Measurements from ENCODE around the gene RAPSN.
"Not testable (repeated sequence)": the region's sequence is repeated elsewhere in the genome, so short reads cannot be mapped to it uniquely, and the experiment has no call there.

The RAPSN gene

GRCh38 chr11:47477323-47477722, 28.4 kb upstream of the RAPSN start:
- H3K27me3 Mint-ChIP-seq, result no peaks in the 10 kb centered on the region
- peaks cover 84% of the 10 kb centered on the region for H3K36me3 Mint-ChIP-seq (ENCODE audit: low read depth)
- peak overlapping the region; percentile 81 for H3K27ac Mint-ChIP-seq
- H3K4me1 Mint-ChIP-seq (ENCODE audit: low read depth), result peaks cover 4% of the 10 kb centered on the region
- no peak overlapping the region for H3K4me3 Mint-ChIP-seq
- no peaks in the 10 kb centered on the region for H3K9me3 Mint-ChIP-seq

- Mint-ChIP-seq H3K9me3 (no peaks in the 10 kb centered on the region), H3K4me1 (ENCODE audit: low read depth) (peaks cover 6% of the 10 kb centered on the region), H3K36me3 (ENCODE audit: low read depth) (peaks cover 76% of the 10 kb centered on the region), H3K27me3 (no peaks in the 10 kb centered on the region), H3K27ac (no peak overlapping the region), H3K4me3 (no peak overlapping the region)
Observed at GRCh38 chr11:47470671-47471070, 21.7 kb upstream of the RAPSN start.

GRCh38 chr11:47469361-47470179, 20.6 kb upstream of the RAPSN start:
- Mint-ChIP-seq H3K27ac (peak overlapping the region; percentile 36), H3K4me1 (ENCODE audit: low read depth) (peaks cover 6% of the 10 kb centered on the region), H3K9me3 (no peaks in the 10 kb centered on the region), H3K27me3 (no peaks in the 10 kb centered on the region), H3K36me3 (ENCODE audit: low read depth) (peaks cover 71% of the 10 kb centered on the region), H3K4me3 (no peak overlapping the region)

- Mint-ChIP-seq H3K4me1 (ENCODE audit: low read depth) (peaks cover 6% of the 10 kb centered on the region), H3K27me3 (no peaks in the 10 kb centered on the region), H3K27ac (peak overlapping the region; percentile 80), H3K36me3 (ENCODE audit: low read depth) (peaks cover 65% of the 10 kb centered on the region), H3K4me3 (no peak overlapping the region), H3K9me3 (no peaks in the 10 kb centered on the region)
Observed at GRCh38 chr11:47468598-47469214, 19.8 kb upstream of the RAPSN start.

- H3K4me1 Mint-ChIP-seq (ENCODE audit: low read depth), result peaks cover 6% of the 10 kb centered on the region
- peak overlapping the region; percentile 54 for H3K27ac Mint-ChIP-seq
- no peaks in the 10 kb centered on the region for H3K27me3 Mint-ChIP-seq
- H3K4me3 Mint-ChIP-seq, result no peak overlapping the region
- no peaks in the 10 kb centered on the region for H3K9me3 Mint-ChIP-seq
- peaks cover 52% of the 10 kb centered on the region for H3K36me3 Mint-ChIP-seq (ENCODE audit: low read depth)
Observed at GRCh38 chr11:47467357-47467756, 18.4 kb upstream of the RAPSN start.

GRCh38 chr11:47466701-47467250, 17.8 kb upstream of the RAPSN start:
- no peaks in the 10 kb centered on the region for H3K27me3 Mint-ChIP-seq
- H3K36me3 Mint-ChIP-seq (ENCODE audit: low read depth), result peaks cover 47% of the 10 kb centered on the region
- H3K27ac Mint-ChIP-seq, result peak overlapping the region; percentile 54
- H3K4me1 Mint-ChIP-seq (ENCODE audit: low read depth), result peaks cover 6% of the 10 kb centered on the region
- no peak overlapping the region for H3K4me3 Mint-ChIP-seq
- H3K9me3 Mint-ChIP-seq, result no peaks in the 10 kb centered on the region

- Mint-ChIP-seq H3K9me3 (no peaks in the 10 kb centered on the region), H3K27me3 (no peaks in the 10 kb centered on the region), H3K27ac (no peak overlapping the region), H3K4me1 (ENCODE audit: low read depth) (peaks cover 6% of the 10 kb centered on the region), H3K4me3 (no peak overlapping the region), H3K36me3 (ENCODE audit: low read depth) (peaks cover 42% of the 10 kb centered on the region)
Observed at GRCh38 chr11:47466201-47466600, 17.3 kb upstream of the RAPSN start.

GRCh38 chr11:47464483-47464882, 15.5 kb upstream of the RAPSN start:
- H3K9me3 Mint-ChIP-seq, result no peaks in the 10 kb centered on the region
- H3K27me3 Mint-ChIP-seq, result no peaks in the 10 kb centered on the region
- H3K4me3 Mint-ChIP-seq, result no peak overlapping the region
- peaks cover 28% of the 10 kb centered on the region for H3K36me3 Mint-ChIP-seq (ENCODE audit: low read depth)
- H3K4me1 Mint-ChIP-seq (ENCODE audit: low read depth), result peaks cover 6% of the 10 kb centered on the region
- no peak overlapping the region for H3K27ac Mint-ChIP-seq

- H3K36me3 Mint-ChIP-seq (ENCODE audit: low read depth), result peaks cover 11% of the 10 kb centered on the region
- no peak overlapping the region for H3K4me3 Mint-ChIP-seq
- peaks cover under 1% of the 10 kb centered on the region for H3K4me1 Mint-ChIP-seq (ENCODE audit: low read depth)
- H3K27me3 Mint-ChIP-seq, result no peaks in the 10 kb centered on the region
- H3K27ac Mint-ChIP-seq, result no peak overlapping the region
- no peaks in the 10 kb centered on the region for H3K9me3 Mint-ChIP-seq
Observed at GRCh38 chr11:47461876-47462275, 12.9 kb upstream of the RAPSN start.

GRCh38 chr11:47460571-47461235, 11.8 kb upstream of the RAPSN start:
- no peaks in the 10 kb centered on the region for H3K4me1 Mint-ChIP-seq (ENCODE audit: low read depth)
- H3K27me3 Mint-ChIP-seq, result no peaks in the 10 kb centered on the region
- no peak overlapping the region for H3K4me3 Mint-ChIP-seq
- no peaks in the 10 kb centered on the region for H3K9me3 Mint-ChIP-seq
- peaks cover 6% of the 10 kb centered on the region for H3K36me3 Mint-ChIP-seq (ENCODE audit: low read depth)
- no peak overlapping the region for H3K27ac Mint-ChIP-seq

- not testable (repeated sequence) for H3K27ac Mint-ChIP-seq
Observed at GRCh38 chr11:47454258-47454671, 5.3 kb upstream of the RAPSN start.

GRCh38 chr11:47453365-47453764, 4.4 kb upstream of the RAPSN start:
- Mint-ChIP-seq H3K4me3 (no peak overlapping the region), H3K36me3 (ENCODE audit: low read depth) (no peaks in the 10 kb centered on the region), H3K9me3 (no peaks in the 10 kb centered on the region), H3K27ac (no peak overlapping the region), H3K27me3 (no peaks in the 10 kb centered on the region), H3K4me1 (ENCODE audit: low read depth) (no peaks in the 10 kb centered on the region)

More at GRCh38 chr11:47454258-47454671, 5.3 kb upstream of the RAPSN start:
- not testable (repeated sequence) for H3K4me1 Mint-ChIP-seq (ENCODE audit: low read depth); H3K36me3 Mint-ChIP-seq (ENCODE audit: low read depth); H3K9me3 Mint-ChIP-seq; H3K27me3 Mint-ChIP-seq; H3K4me3 Mint-ChIP-seq

GRCh38 chr11:47451990-47452389, 3.1 kb upstream of the RAPSN start:
- no peaks in the 10 kb centered on the region for H3K36me3 Mint-ChIP-seq (ENCODE audit: low read depth)
- H3K27me3 Mint-ChIP-seq, result no peaks in the 10 kb centered on the region
- no peaks in the 10 kb centered on the region for H3K9me3 Mint-ChIP-seq

GRCh38 chr11:47451436-47451835, 2.5 kb upstream of the RAPSN start:
- no peaks in the 10 kb centered on the region for H3K9me3 Mint-ChIP-seq
- no peaks in the 10 kb centered on the region for H3K4me1 Mint-ChIP-seq (ENCODE audit: low read depth)
- no peak overlapping the region for H3K27ac Mint-ChIP-seq
- H3K27me3 Mint-ChIP-seq, result no peaks in the 10 kb centered on the region
- no peaks in the 10 kb centered on the region for H3K36me3 Mint-ChIP-seq (ENCODE audit: low read depth)
- H3K4me3 Mint-ChIP-seq, result no peak overlapping the region

More at GRCh38 chr11:47451990-47452389, 3.1 kb upstream of the RAPSN start:
- no peak overlapping the region for H3K4me3 Mint-ChIP-seq
- H3K27ac Mint-ChIP-seq, result no peak overlapping the region
- H3K4me1 Mint-ChIP-seq (ENCODE audit: low read depth), result no peaks in the 10 kb centered on the region

GRCh38 chr11:47449541-47449940, 605 bp upstream of the RAPSN start:
- Mint-ChIP-seq H3K27ac (no peak overlapping the region), H3K4me3 (no peak overlapping the region), H3K9me3 (no peaks in the 10 kb centered on the region), H3K27me3 (no peaks in the 10 kb centered on the region), H3K4me1 (ENCODE audit: low read depth) (no peaks in the 10 kb centered on the region), H3K36me3 (ENCODE audit: low read depth) (no peaks in the 10 kb centered on the region)
